KMS-11 (cell line): ENCODE results near the gene TBC1D2.

ENCODE experiments used
- H2AFZ ChIP-seq: fragments of 200-600 bp; sonication (generic); 2 replicates; pipeline ENCODE4 v1.6.1; 2016; ENCODE audit warnings: antibody characterized with exemption, mixed run types, low read depth
- H3K27ac ChIP-seq: fragments of 200-600 bp; sonication (generic); 2 replicates; pipeline ENCODE4 v1.6.1; 2016; ENCODE audit warnings: mild to moderate bottlenecking, mixed run types
- H3K27me3 ChIP-seq: fragments of 200-600 bp; sonication (generic); 2 replicates; pipeline ENCODE4 v1.6.1; 2017; ENCODE audit warnings: mild to moderate bottlenecking, low read depth, mixed run types, moderate library complexity; ENCODE audit not compliant: insufficient read depth
- H3K36me3 ChIP-seq: fragments of 200-600 bp; sonication (generic); 2 replicates; pipeline ENCODE4 v1.6.1; 2017; ENCODE audit warnings: mild to moderate bottlenecking, mixed run types; ENCODE audit not compliant: insufficient read depth
- H3K4me1 ChIP-seq: fragments of 200-600 bp; sonication (generic); 2 replicates; pipeline ENCODE4 v1.6.1; 2016; ENCODE audit warnings: mild to moderate bottlenecking, low read depth, mixed run types; ENCODE audit not compliant: poor library complexity, severe bottlenecking
- H3K4me2 ChIP-seq: fragments of 200-600 bp; sonication (generic); 2 replicates; pipeline ENCODE4 v1.7.0; 2016; ENCODE audit warnings: mild to moderate bottlenecking, mixed run types
- H3K4me3 ChIP-seq: fragments of 200-600 bp; sonication (generic); IDR thresholded peaks from 2 replicates; pipeline ENCODE4 v1.6.1; 2017; ENCODE audit warnings: low read depth, low read length, mixed read lengths; ENCODE audit not compliant: insufficient read depth
- H3K79me2 ChIP-seq: fragments of 200-600 bp; sonication (generic); 2 replicates; pipeline ENCODE4 v1.6.1; 2016; ENCODE audit warnings: low read depth, mixed run types; ENCODE audit not compliant: insufficient read depth
- H3K9ac ChIP-seq: fragments of 200-600 bp; sonication (generic); 2 replicates; pipeline ENCODE4 v1.6.1; 2016; ENCODE audit warnings: mild to moderate bottlenecking, mixed run types
- H4K20me1 ChIP-seq: fragments of 200-600 bp; sonication (generic); 2 replicates; pipeline ENCODE4 v1.6.1; 2016; ENCODE audit warnings: mild to moderate bottlenecking, mixed run types; ENCODE audit not compliant: insufficient read depth
- TF ChIP-seq, protein P1 (sequence below): fragments of 200-600 bp; sonication (generic); conservative IDR thresholded peaks from 2 replicates; pipeline ENCODE4 v1.6.1; 2017; ENCODE audit warnings: low read depth, mild to moderate bottlenecking, antibody characterized with exemption, low read length, moderate library complexity, mixed read lengths

Gene TBC1D2

DNA sequence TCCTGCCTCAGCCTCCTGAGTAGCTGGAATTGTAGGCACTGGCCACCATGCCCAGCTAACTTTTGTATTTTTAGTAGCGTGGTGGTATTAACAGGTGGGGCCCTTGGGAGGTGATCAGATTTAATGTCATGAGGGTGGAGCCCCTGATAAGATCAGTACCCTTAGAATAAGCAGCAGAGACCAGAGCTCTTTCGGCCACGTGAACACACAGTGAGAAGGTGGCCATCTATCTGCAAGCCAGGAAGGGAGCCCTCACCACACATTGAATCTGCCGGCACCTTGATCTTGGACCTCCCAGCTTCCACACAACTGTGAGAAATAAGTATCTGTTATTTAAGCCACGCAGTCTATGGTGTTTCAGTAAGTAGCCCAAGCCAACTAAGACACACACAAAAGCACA, 22.5 kb downstream of the TBC1D2 start:
- no peak overlapping the region for H2AFZ ChIP-seq
- no peak overlapping the region for H3K9ac ChIP-seq
- no peak overlapping the region for H3K4me2 ChIP-seq
- H3K79me2 ChIP-seq, result no peaks in the 10 kb centered on the region
- H3K4me1 ChIP-seq, result no peaks in the 10 kb centered on the region
- no peaks in the 10 kb centered on the region for H3K36me3 ChIP-seq
- TF ChIP-seq, protein P1, sequence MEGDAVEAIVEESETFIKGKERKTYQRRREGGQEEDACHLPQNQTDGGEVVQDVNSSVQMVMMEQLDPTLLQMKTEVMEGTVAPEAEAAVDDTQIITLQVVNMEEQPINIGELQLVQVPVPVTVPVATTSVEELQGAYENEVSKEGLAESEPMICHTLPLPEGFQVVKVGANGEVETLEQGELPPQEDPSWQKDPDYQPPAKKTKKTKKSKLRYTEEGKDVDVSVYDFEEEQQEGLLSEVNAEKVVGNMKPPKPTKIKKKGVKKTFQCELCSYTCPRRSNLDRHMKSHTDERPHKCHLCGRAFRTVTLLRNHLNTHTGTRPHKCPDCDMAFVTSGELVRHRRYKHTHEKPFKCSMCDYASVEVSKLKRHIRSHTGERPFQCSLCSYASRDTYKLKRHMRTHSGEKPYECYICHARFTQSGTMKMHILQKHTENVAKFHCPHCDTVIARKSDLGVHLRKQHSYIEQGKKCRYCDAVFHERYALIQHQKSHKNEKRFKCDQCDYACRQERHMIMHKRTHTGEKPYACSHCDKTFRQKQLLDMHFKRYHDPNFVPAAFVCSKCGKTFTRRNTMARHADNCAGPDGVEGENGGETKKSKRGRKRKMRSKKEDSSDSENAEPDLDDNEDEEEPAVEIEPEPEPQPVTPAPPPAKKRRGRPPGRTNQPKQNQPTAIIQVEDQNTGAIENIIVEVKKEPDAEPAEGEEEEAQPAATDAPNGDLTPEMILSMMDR, result no peak
- H4K20me1 ChIP-seq, result no peaks in the 10 kb centered on the region
- H3K27me3 ChIP-seq, result no peaks in the 10 kb centered on the region
- no peak overlapping the region for H3K4me3 ChIP-seq
- no peak overlapping the region for H3K27ac ChIP-seq

DNA sequence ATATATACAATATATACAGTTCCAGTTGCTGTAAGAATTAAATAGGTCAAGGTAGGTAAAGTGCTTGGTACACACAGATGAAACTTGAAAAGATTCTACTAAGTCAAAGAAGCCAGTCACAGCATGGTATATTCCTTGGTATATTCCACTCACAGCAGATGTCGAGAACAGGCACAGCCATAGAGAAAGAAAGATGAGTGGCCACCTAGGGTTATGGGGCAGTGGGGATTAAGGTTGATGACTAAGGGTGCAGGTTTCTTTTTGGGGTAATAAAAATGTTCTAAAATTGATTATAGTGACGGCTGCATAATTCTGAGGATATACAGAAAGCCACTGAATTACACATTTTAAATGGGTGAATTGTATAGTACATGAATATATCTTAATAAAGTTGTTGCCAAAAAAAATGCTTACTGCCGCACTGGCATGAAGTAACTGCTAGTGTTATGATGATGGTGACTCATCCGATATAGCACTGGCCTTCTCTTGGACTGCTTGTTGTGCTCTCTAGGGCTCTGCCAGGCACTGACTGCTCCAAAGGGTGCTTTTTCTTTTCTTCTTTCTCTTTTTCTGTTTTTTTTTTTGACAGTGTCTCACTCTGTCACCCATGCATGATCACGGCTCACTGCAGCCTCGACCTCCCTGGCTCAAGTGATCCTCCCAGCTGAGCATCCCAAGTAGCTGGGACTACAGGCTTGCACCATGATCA, 23.5 kb downstream of the TBC1D2 start:
- H3K27ac ChIP-seq, result no peak overlapping the region
- H3K36me3 ChIP-seq, result no peaks in the 10 kb centered on the region

DNA sequence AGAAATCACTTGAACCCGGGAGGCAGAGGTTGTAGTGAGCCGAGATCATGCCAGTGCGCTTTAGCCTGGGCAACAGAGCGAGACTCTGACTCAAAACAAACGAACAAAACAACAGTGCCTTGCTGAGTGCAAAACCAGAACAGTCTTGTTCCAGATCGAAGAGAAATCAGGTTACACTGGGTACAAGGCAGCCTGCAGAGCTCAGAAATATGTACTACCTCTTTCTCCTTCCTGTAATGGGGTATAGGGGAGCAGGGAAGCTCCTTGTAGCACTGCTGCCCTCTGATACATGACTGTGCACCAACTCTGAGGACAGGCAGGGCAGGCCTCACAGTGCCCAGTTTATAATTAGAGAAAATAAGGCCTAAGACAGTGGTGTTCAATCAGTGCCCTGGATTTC, 24.7 kb downstream of the TBC1D2 start:
- Histone ChIP-seq H4K20me1 (no peaks in the 10 kb centered on the region), H3K4me2 (no peak overlapping the region), H3K79me2 (no peaks in the 10 kb centered on the region), H3K9ac (no peak overlapping the region), H3K4me3 (no peak overlapping the region), H3K4me1 (no peaks in the 10 kb centered on the region), H3K36me3 (no peaks in the 10 kb centered on the region), H3K27ac (no peak overlapping the region), H3K27me3 (no peaks in the 10 kb centered on the region), H2AFZ (no peak overlapping the region)
- TF ChIP-seq, protein P1, result no peak

More for the DNA sequence above, 23.5 kb downstream of the TBC1D2 start:
- Histone ChIP-seq H2AFZ (no peak overlapping the region), H3K9ac (no peak overlapping the region), H3K79me2 (no peaks in the 10 kb centered on the region), H3K27me3 (no peaks in the 10 kb centered on the region), H3K4me1 (no peaks in the 10 kb centered on the region), H3K4me2 (no peak overlapping the region), H4K20me1 (no peaks in the 10 kb centered on the region), H3K4me3 (no peak overlapping the region)
- TF ChIP-seq, protein P1, result no peak

DNA sequence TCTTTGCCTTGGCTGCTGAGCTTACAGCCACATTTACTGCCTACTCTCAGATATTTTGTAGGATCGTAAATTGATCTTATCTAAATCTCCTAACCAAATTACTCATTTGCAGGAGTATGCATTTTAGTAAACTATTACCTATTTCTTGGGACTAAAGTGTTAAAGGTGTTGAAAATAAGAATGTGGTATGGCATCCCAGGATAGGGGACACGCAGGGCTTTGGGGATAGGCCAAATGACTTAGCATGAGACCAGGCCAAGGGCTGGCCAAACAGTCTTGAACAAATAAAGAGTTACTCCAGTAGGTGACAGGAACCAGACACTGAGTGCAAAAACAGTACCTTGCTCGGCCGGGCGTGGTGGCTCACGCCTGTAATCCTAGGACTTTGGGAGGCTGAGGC, 25.1 kb downstream of the TBC1D2 start:
- no peak overlapping the region for H3K9ac ChIP-seq
- no peaks in the 10 kb centered on the region for H3K36me3 ChIP-seq
- H3K79me2 ChIP-seq, result no peaks in the 10 kb centered on the region
- no peaks in the 10 kb centered on the region for H4K20me1 ChIP-seq
- no peak overlapping the region for H3K27ac ChIP-seq
- no peak overlapping the region for H3K4me3 ChIP-seq
- TF ChIP-seq, protein P1, result no peak
- H3K27me3 ChIP-seq, result no peaks in the 10 kb centered on the region
- H2AFZ ChIP-seq, result no peak overlapping the region
- H3K4me2 ChIP-seq, result no peak overlapping the region
- no peaks in the 10 kb centered on the region for H3K4me1 ChIP-seq
